H54 (cell line): ENCODE data around the gene RARG.

ENCODE experiments used
- DNase-seq: peaks from one replicate; pipeline ENCODE4 v3.0.0; 2011; ENCODE audit warnings: low spot score, mixed read lengths; ENCODE audit not compliant: insufficient read length
- FAIRE-seq: peaks from 3 replicates; lab custom pipeline; 2011; peaks lifted over from hg19 to GRCh38; lab: Jason Lieb, UNC
- POLR2A ChIP-seq: IDR thresholded peaks from 2 replicates; pipeline ENCODE4 v1.6.1; 2011; ENCODE audit warnings: low read depth, mild to moderate bottlenecking, low read length

The RARG gene

DNA sequence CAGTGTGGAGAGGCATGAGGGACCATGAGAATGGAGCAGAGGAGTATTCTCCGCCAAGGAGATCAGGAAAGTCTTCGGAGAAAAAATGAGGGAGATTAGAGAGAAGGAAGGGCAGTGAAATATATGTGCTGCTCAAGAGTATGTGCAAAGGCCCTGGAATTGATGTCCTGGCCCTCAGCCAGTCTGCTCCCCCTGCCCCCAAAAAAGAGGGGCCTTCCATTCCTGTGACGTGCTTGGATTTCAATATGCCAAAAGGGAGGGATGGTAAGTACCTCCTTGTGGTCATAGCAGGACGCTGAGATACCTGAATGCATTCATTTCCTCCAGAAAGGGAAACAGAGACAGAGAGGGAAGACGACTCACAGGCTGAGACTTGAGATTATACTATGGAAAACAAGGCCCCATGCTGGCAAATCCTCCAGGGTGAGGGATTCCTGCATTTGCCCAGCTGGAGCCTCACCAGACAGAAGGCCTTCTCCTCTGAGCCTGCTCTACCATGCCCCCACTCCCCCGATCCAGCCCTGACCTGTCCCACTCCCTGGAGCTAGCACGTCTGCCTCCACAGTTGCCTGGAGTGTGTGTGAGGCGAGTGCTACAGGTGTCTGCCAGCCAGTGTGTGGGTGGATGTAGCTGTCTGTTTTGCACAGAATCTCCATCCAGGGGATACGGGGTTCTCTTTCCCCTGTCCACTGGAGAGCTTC is 3.9 kb upstream of the RARG start:
- TF ChIP-seq POLR2A, result no peak
- DNase-seq (no peak), FAIRE-seq (no peak)

DNA sequence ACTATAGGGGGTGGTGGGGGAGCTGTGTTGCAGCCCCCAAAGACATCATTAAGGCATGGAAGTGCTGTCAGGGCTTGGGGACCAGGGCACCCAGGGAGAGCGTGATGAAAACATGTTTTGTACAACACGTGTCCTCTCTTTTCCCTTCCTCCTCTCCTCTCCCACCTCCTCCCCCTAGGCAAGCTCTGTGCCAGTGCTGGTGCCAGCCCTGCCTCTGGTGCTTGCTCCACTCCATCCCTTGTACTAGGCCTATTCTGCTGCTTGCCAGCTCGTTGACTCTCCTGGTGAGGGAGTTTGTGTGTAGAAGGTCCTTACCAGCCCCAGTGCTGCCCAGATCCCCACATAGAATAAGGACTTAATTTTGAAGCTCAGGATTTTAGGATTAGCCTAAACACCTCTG is 3.2 kb upstream of the RARG start:
- TF ChIP-seq POLR2A, result no peak
- DNase-seq, result no peak
- FAIRE-seq, result no peak

DNA sequence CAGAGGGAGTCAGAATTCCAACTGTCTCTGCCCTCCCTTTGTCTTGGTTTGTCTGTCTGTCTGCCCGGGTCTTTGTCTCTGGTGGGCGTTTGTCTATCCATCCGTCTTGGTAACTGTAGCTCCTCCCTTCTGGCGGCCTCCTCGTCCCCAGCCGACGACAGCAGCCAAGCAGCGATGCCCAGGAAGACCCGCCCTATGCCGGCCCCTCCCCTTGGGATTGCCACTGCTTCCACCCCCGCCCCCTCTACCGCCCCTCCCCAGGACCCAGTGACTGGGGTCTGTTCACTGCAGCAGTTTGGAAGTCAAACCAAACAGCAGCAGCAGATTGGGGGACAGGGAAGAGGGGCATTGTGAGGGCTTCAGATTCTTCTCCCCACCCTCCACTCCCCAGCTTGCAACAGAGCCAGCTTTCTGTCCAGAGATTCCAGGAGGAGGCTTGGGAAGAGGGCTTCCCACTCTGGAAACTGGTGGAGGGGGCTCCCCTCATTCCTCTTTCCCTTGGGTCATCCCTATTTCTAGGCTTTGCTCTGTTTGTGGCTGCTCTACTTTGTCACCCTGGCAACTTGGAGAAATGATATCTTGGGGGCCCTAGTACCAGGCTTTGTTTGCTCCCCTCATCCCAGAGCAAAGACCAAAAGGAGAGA is 2.4 kb upstream of the RARG start:
- FAIRE-seq (no peak), DNase-seq (no peak)
- TF ChIP-seq POLR2A, result no peak

DNA sequence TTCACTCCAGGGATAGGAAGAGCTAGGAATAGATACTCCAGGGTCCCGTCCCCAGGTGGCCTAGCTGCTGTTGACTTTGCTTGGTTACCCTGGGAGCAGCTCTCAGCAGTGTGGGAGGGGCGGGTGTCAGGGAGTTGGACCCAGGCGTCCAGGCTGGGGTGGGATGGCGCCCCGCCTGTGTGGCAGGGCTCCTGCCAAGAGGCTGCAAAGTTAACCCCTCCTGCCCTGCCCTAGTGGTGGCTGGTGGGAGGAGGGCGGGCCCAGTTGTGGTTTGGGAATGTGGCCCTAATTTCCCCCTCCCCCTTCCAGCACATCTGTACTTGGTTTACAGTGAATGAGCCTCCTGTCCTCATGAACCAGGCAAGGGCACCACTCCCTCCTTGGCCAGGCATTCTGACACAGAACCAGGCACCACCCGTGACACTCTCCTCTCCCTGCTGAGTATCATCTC is 1.7 kb upstream of the RARG start:
- FAIRE-seq (no peak), DNase-seq (no peak)
- TF ChIP-seq POLR2A, result no peak

DNA sequence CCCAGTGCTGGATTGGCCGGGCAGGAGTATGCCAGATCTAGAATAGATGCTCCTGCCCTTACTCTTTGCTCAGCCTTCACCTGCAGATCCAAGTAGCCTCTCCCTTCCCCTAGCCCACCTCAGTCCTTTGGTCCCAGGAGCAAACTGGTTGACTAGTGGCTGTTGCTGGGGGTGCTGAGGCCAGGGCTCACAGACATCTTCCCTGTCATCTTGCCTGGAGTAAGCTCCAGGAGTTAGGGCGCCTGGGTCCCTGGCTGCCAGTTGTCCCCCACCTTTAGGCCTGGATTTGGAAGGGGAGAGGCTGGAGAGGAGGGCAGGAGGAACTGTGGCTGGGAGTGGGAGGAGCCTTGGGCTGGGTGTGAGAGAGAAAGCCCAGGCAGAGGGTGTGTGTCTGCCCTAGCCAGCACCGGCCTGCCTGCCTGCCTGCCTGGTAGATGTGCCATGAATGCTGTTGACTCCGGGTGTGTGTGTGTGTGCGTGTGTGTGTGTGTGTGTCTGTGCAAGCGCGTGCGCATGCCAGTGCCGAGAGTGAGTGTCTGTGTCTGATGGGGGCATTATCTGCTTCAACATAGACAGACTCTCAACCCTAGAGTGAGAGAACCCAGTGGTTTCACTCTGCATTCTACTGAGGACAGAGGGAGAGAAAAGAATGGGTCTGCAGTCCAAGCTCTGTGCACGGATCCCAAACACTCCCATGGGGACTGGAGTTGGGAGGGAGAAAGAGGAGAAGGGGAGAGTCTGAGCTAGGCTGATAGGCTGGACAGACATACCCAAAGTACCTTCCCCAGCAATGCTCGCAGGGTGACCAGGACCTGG is 845 bp upstream of the RARG start:
- DNase-seq (peak; percentile 64), FAIRE-seq (no peak)
- no peak for TF ChIP-seq POLR2A

DNA sequence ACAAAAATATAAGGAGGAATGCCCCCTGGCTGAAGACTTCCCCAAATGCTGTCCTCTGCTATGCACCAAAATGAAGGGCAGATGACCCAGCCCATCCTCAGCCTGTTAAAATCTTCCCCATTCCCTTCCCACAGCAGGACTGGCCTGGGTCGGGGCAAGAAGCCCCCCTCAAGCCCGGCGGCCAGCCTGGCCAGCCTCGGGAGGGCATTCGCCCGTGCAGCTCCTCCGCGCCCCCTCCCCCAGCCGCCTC is 413 bp downstream of the RARG start:
- DNase-seq (no peak), FAIRE-seq (no peak)
- no peak for TF ChIP-seq POLR2A

DNA sequence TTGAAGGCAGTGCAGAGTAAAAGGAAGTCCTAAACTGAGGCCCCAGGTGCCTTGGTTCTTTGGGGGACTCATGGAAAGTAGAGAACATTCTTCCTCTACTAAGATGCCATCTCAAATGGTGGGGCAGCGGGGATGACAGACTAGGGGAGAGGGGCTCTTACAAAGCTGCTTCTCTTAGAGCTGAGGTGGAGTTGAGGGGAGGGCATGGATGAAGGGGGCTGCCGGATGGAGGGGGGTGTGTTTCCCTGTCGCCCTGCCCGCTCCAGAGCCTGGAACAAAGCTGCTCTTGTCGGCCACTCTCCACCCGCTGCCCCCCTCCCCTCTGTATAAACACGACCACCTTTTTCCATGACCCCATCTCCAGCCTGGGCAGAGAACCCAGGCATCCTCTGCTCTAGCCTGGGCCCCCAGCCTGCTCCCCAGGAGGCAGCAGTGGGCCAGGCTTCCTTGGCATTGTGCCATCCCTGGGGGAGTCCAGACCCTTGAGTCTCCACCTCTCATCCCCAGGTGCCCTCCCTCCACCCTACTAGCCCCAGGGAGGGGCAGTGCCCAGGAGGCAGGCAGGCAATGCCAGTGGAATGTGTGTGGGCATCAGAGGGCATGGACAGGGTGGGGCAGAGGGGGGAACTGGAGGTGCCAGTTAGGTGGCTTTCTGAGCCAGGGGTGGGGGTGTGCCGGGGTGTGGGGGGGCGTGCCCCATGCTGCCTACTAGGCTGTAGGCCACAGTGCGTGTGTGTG is 1.7 kb downstream of the RARG start:
- FAIRE-seq (no peak), DNase-seq (no peak)
- TF ChIP-seq POLR2A, result no peak

DNA sequence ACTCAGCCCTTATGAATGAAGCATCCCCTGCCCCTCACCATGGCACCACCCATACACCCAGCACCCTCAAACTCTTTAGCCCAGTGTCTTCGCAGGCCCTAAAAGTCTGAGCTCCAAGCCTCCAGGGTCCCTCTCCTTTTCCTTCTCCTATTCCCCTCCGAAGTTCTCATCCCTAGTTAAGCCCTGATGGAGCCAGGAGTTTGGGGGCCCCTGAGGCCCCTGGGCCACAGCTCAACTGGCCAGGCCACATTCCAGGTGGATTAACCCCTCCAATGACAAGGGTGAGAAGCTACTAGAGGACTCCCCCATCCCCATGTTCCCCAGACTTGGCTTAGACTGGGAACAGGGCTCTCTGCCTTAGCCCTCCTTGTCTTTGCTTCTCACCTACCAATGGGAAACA is 2.6 kb downstream of the RARG start:
- FAIRE-seq (no peak), DNase-seq (no peak)
- no peak for TF ChIP-seq POLR2A

DNA sequence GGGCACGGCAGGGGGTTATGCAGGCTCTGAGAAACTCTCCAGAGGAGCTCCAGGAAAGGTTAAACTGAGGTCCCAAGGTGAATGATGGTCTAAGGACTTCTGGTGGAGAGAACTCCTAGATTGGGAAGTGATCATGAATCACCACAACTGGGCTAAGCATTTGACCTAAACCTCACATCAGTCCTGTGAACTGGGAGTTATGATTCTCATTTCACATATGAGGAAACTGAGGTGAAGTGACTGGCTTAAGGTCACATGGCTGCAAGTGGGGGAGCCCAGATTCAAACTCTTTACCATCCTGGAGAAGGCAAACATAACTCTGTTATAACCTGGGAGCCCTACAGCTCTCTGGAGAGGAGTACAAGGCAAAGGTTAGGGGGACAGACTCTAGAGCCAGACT is 4.2 kb downstream of the RARG start:
- DNase-seq, result no peak
- FAIRE-seq, result no peak
- no peak for TF ChIP-seq POLR2A

DNA sequence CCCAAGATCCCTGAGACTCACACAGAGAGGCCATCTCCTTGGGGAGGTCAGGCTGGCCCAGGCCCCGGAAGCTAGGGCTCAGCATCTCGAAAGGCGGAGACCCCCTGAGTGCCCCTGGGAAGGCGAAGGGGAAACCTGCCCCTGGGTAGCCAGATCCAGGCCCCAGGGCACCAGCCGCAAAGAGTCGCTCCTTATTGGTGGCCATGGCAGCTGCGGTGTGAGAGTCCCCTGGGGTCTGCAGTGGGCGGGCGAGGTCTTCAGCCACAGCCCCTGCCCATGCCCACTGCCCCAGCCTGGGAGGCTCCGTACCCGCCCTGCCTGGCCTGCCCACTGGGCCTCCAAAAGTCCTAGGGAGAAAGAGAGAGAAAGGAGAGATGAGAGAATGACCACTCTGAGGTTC is 4.7 kb downstream of the RARG start:
- no peak for FAIRE-seq
- DNase-seq, result no peak
- TF ChIP-seq POLR2A, result no peak

DNA sequence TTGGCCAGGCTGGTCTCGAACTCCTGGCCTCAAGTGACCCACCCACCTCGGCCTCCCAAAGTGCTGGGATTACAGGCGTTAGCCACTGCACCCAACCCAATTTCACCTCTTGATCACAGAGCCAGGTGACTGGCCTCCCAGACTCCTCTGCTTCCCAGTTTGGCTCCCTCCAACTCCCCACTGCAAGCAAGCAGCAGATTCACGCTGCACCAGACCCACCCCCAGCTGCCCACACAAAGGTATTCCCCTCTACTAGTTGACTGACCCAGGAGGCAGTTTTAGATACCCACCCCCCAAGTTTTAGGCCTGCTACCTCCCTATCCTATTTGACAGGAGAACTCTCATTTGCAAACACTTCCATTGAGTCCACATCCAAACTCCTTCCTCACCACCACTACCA is 5.2 kb downstream of the RARG start:
- no peak for TF ChIP-seq POLR2A
- no peak for DNase-seq
- FAIRE-seq, result no peak

DNA sequence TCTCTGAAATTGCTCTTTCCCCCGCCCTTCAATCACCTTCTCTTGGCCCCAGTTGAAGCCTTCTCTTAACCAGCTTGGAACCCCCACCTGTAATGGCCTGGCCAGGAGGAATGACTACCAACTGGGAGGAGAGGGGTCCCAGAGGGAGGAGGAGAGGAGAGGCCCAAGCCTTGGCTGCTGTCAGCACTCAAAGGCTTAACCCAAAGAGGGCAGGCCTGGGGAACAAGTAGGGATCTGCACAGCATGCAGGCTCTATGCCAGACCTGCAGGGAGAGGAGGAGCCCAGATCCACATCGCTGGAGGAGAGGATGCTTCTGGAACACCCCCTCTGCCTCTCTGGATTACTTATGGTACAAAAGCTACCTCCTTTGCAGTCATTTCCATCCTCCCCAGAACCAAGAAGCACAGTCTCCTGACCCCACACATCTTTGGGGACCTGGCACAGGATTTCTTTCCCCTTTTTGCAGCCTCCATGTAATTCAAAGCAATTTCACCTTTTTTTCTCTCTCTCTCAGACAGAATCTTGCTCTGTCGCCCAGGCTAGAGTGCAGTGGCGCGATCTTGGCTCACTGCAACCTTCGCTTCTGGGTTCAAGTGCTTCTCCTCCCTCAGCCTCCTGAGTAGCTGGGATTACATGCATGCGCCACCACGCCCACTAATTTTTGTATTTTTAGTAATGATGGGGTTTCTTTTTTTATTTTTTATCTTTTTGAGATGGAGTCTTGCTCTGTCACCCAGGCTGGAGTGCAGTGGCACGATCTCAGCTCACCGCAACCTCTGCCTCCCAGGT is 6.2 kb downstream of the RARG start:
- DNase-seq (no peak), FAIRE-seq (no peak)
- no peak for TF ChIP-seq POLR2A

DNA sequence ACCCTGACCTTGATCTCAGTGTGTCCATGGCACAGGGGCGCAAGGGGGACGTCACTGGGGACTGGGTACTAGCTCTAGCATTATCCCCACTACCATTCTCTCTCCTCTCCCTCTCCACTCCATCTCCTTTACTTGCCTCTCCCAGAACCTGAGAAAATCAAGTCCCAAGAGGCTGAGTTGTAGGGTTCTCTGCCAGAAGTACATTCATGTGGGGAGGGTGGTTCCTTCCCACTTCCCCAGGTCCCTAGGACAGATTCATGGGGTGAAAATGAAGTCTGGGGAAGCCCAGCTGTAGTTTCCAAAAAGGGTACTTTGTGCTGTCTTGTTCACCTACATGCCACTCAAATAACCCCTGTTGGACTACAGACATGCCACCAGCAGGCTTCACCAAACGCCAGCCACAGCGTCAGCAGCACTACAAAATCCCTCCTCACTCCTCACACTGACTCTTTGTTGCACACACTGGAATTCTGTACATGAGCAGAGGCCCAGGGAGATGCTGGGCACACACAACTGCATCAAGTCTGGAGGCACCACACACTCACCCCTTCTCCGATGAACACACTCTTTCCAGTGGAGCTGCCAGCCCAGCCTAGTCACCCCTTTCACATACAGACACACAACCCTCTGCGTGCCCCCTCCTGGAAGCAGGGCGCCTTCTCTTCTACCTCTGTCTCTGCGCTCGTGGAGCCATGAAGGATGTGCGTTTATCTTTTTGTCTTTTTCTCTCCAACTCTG is 6.9 kb downstream of the RARG start:
- no peak for TF ChIP-seq POLR2A
- FAIRE-seq, result no peak

More for the DNA sequence above, 6.9 kb downstream of the RARG start:
- no peak for DNase-seq
